Spleen (tissue), 7 donors: Measurements from ENCODE around the gene SEMA4F.

ENCODE experiments used
- CTCF ChIP-seq, 11 experiments: fragments of 200-600 bp in 7 of 11; fragments of 450-650 bp in 4 of 11; sonication (generic) in 4 of 11; IDR thresholded peaks in 8 of 11; conservative IDR thresholded peaks in 3 of 11; 1 replicate in 7 of 11; 2 replicates in 4 of 11; pipeline versions ENCODE4 v1.4.0 to v1.8.0; 2016 to 2021; ENCODE audit warnings: antibody characterized with exemption in 11 of 11, inconsistent platforms in 4 of 11, mild to moderate bottlenecking in 1 of 11
- POLR2A ChIP-seq, 3 donors: fragments of 450-650 bp; IDR thresholded peaks; one replicate each; pipeline ENCODE4 v1.5.1; 2017; ENCODE audit warnings: antibody characterized with exemption in 3 of 3, mild to moderate bottlenecking in 1 of 3
- POLR2AphosphoS5 ChIP-seq, 3 donors: sonication (generic); formaldehyde crosslinking; IDR thresholded peaks; one replicate each; pipeline ENCODE4 v1.5.1; 2017; ENCODE audit warnings: antibody characterized with exemption in 3 of 3
- donor health status: DM: no; HTN: no; CAD: no; lungs with moderate emphysema.
- donor health status: DM: no; HTN: no; CAD: no.
- donor health status: DM: no; HTN: no; CAD: no.

- TF ChIP-seq CTCF (IDR thresholded peaks at IDR 0.05 in 8 of 11, conservative IDR thresholded peaks at IDR 0.05 in 3 of 11) (no peak), POLR2A (IDR thresholded peaks at IDR 0.05) (no peak), POLR2AphosphoS5 (IDR thresholded peaks at IDR 0.05) (no peak)
These were observed 74.8 kb downstream of the SEMA4F start for GRCh38 chr2:74728842-74729241.
